Suprapubic skin (tissue), 4 donors: Measurements from ENCODE around the gene DGCR2. TPM values are rescaled to one million over a fixed set of nuclear protein-coding genes. Genes with fewer than 3 reads are reported as not detected.
"Not testable (repeated sequence)": the region's sequence is repeated elsewhere in the genome, so short reads cannot be mapped to it uniquely, and the experiment has no call there.

Experiments used
- DNase-seq, 2 donors: peaks; one replicate each; pipeline ENCODE4 v3.0.0-alpha.2; 2019; ENCODE audit warnings: low spot score in 2 of 2
- H3K27ac ChIP-seq: fragments of 200-600 bp; sonication (generic); one replicate; pipeline ENCODE4 v1.5.1; 2019
- H3K27me3 ChIP-seq: fragments of 200-600 bp; sonication (generic); one replicate; pipeline ENCODE4 v1.5.1; 2019
- H3K36me3 ChIP-seq: fragments of 200-600 bp; sonication (generic); one replicate; pipeline ENCODE4 v1.5.1; 2019
- H3K4me1 ChIP-seq: fragments of 200-600 bp; sonication (generic); one replicate; pipeline ENCODE4 v1.5.1; 2019
- H3K4me3 ChIP-seq: fragments of 200-600 bp; sonication (generic); one replicate; pipeline ENCODE4 v1.5.1; 2019; ENCODE audit warnings: mild to moderate bottlenecking
- H3K9me3 ChIP-seq: fragments of 200-600 bp; sonication (generic); one replicate; pipeline ENCODE4 v1.5.1; 2019
- WGBS: methylation state at CpG from one replicate; pipeline ENCODE4 v1.1.5; 2018; 5-methylcytosine and 5-hydroxymethylcytosine counted together
- total RNA-seq, 4 donors: library from RNA; depleted of rRNA; stranded (reverse); fragments of >200 nt; gene quantifications; one replicate each; pipeline ENCODE4 v1.1.0, GENCODE V29; 2016

The DGCR2 gene
- total RNA-seq, 4 donors from 2014 or later: 115 to 172 (median 130) TPM

DNA sequence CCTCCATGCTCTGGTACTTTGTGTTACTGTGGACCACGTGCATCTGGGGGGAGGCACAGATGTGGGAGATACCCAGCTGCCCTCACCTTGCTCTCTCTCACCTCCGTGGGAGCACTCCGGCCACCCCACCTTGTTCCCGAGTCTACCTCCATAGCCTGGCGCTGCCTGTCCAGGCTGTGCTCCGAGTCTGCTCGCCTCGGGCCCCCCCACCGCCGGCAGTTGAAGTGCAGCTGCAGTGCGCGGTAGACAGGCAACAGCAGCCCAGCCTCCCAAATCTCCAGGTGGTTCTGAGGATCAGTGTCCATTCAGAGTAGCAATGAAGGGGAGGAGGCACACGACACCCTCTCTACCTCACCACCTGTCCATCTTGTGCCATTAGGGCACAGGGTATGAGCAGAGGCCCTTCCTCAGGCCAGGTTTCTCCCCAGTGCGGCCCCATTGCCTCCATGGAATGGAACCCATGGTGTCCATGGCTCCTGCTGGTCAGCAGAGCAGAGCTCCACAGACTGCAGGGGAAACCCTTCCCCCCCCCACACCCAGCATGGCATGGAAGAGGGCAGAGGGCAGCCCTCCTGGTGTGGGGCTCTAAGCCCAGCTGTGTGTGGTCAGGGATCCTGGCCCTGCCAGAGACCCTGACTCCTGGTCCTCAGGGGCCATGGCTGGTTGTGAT, 89.2 kb downstream of the DGCR2 start:
- H3K27ac ChIP-seq, H3K4me1 ChIP-seq, H3K36me3 ChIP-seq, H3K9me3 ChIP-seq, H3K4me3 ChIP-seq: not testable (repeated sequence)
- DNase-seq: peak; percentile 52 to 56
- H3K27me3 ChIP-seq: peaks cover 27% of the 10 kb centered on the region
- 66% methylated on average over 11 of the region's 14 CpGs for WGBS

DNA sequence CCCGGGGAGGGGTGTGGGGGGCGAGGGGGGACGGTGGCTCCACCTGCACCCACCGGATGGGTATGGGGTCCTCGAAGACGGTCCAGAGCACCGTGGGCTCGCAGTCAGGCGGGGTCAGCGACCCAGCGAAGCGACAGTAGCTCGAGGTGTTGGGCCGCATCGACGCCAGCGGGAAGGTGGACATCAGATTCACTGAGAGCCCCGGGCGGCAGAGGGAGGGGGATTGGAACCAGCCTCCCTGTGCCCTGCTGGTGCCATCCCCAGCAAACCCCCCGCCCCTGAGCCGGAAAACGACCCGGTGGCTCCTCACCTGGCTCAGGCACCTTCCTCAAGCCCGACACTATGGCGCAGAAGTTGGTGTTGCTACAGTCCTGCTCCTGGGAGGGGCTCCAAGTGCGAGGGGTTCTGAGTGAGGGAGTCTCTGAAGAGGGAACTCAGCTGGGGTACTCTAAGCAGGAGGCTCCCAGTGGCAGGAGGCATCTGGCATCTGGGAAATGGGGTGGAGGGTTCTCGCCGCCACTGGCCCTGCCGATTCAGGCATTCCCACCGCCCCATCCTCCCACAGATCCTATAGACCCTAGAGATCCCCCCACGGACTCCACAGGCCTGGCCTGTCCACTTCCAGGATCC, 89.9 kb downstream of the DGCR2 start:
- not testable (repeated sequence) for H3K4me3 ChIP-seq, H3K9me3 ChIP-seq, H3K27ac ChIP-seq, H3K4me1 ChIP-seq, H3K36me3 ChIP-seq
- peak; percentile 31 to 46 for DNase-seq
- H3K27me3 ChIP-seq: peaks cover 33% of the 10 kb centered on the region
- 90% methylated on average over 4 of the region's 31 CpGs for WGBS

DNA sequence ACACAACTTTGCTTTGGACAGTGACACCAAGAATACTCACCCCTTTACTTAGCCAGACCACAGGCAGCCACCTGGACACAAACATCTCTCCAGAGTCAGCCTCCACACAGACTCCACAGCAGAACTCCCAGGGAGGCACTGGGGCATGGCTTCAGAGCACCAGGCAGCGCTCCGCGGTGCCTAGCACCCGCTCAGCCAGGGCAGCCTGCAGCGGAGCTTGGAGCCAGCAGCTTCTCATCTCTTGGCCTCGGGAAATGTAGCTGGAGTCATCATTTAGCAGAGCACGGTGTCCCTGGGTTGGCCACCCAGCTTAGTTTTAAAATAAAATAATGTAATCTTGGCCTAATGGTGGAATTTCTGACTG, 91.3 kb downstream of the DGCR2 start:
- DNase-seq: peak in 1 of 2 donors; percentile 22
- no CpG with 5 or more reads among the region's 7 CpGs for WGBS
- not testable (repeated sequence) for H3K4me1 ChIP-seq

DNA sequence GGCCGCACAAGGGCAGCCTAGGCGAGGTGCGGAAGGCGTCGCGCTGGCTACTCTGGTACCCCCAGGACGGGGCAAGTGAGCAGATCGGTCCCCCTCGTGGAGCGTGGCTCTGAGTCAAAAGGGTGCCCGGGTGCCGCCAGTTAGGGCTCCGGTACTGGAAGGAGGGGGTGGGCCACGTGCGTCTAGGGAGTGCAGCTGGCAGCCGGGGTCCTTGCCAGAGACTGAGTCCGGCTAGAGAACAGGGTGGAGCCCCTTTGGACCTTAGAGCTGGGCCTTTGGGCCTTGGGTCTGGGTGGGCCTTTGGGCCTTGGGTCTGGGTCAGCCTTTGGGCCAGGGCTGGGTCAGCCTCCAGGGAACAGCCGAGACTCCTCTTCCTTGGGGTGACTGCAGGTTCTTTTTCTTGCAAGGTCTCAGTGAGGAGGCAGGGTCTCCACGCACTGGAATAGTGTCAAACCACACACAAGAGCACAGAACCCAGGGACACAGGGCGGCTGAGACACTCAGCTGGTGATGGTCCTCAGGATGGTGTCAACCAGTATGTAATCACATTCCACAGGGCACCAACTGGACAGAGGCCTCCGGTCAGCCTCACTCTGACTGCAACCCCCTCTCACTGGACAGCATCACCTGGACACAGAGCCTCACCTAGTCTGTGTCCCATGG, 91.9 kb downstream of the DGCR2 start:
- peaks cover 37% of the 10 kb centered on the region for H3K27me3 ChIP-seq
- H3K4me1 ChIP-seq, H3K9me3 ChIP-seq, H3K4me3 ChIP-seq, H3K36me3 ChIP-seq, H3K27ac ChIP-seq: not testable (repeated sequence)
- WGBS: 56% methylated on average over 8 of the region's 21 CpGs
- peak; percentile 48 to 52 for DNase-seq

More for the DNA sequence above, 91.3 kb downstream of the DGCR2 start:
- not testable (repeated sequence) for H3K27ac ChIP-seq, H3K9me3 ChIP-seq, H3K36me3 ChIP-seq, H3K4me3 ChIP-seq
- H3K27me3 ChIP-seq: peaks cover 37% of the 10 kb centered on the region

- not testable (repeated sequence) for H3K27ac ChIP-seq, H3K9me3 ChIP-seq, H3K4me3 ChIP-seq, H3K4me1 ChIP-seq, H3K36me3 ChIP-seq, DNase-seq
- H3K27me3 ChIP-seq: peaks cover 42% of the 10 kb centered on the region
- 0% methylated on average over 11 of the region's 125 CpGs for WGBS
Observed at GRCh38 chr22:19029113-19030103, 92.8 kb downstream of the DGCR2 start.

DNA sequence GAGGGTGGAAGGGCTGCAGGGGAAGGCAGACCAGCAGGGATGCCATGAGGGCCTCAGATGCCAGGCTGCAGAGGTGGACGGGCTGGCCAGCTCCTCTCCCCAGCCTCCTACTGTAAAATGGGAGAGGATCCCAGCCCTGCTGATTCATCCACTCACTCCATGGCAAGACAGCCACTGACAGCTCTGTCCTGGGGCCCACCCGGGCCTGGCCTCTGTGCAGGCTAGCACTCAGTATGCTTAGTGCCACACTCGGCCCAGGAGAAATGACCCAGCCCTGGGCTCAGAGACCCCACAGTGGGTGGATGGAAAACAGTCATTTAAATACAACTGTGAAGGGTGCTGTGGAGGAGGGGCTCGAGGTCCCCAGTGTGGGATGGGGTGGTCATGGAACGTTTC, 94.2 kb downstream of the DGCR2 start:
- H3K4me1 ChIP-seq: not testable (repeated sequence)
- 78% methylated on average over 2 of the region's 5 CpGs for WGBS

DNA sequence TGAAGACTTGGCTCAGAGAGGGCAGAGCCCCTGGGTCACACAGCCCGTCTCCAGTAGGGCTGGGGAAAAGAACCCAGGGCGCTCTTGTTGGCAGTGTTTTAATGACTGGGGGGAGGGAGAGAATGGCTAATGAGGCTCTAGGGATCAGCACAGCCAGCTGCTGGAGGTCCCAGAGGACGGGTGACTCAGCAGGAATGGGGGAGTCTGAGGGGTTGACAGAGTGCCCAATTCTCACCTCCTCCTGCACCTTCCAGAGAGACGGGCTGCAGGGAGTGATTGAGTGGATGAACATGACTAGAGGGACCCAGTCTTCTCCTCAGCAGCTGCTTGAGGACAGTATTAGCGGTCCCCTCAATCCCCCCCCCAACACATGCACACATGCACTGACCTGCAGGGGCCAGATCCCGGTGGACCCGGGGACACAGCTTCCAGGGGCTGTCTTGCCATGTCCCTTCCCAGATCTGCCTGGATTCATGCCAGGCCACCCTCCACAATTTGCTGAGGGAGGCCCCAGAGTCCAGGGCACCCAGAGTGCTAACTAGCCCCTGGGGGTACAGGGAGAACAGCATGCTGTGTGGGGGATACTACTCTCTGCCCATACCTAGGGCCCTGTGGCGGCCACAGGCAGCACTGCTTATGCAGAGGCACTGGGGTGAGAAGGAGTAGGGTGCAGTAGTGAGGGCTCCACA, 94.7 kb downstream of the DGCR2 start:
- DNase-seq: peak; percentile 53 to 56
- H3K4me3 ChIP-seq, H3K36me3 ChIP-seq, H3K9me3 ChIP-seq, H3K4me1 ChIP-seq, H3K27ac ChIP-seq: not testable (repeated sequence)
- peaks cover 50% of the 10 kb centered on the region for H3K27me3 ChIP-seq
- WGBS: 35% methylated on average over 6 of the region's 8 CpGs

More for the DNA sequence above, 94.2 kb downstream of the DGCR2 start:
- not testable (repeated sequence) for H3K27ac ChIP-seq, H3K4me3 ChIP-seq, H3K9me3 ChIP-seq, H3K36me3 ChIP-seq
- DNase-seq: peak in 1 of 2 donors; percentile 35
- peaks cover 48% of the 10 kb centered on the region for H3K27me3 ChIP-seq

GRCh38 chr22:19026080-19026479, 96.1 kb downstream of the DGCR2 start:
- H3K36me3 ChIP-seq, H3K4me1 ChIP-seq, H3K27ac ChIP-seq, DNase-seq, H3K4me3 ChIP-seq, H3K9me3 ChIP-seq: not testable (repeated sequence)
- WGBS: no CpG with 5 or more reads among the region's 11 CpGs
- H3K27me3 ChIP-seq: peaks cover 55% of the 10 kb centered on the region

DNA sequence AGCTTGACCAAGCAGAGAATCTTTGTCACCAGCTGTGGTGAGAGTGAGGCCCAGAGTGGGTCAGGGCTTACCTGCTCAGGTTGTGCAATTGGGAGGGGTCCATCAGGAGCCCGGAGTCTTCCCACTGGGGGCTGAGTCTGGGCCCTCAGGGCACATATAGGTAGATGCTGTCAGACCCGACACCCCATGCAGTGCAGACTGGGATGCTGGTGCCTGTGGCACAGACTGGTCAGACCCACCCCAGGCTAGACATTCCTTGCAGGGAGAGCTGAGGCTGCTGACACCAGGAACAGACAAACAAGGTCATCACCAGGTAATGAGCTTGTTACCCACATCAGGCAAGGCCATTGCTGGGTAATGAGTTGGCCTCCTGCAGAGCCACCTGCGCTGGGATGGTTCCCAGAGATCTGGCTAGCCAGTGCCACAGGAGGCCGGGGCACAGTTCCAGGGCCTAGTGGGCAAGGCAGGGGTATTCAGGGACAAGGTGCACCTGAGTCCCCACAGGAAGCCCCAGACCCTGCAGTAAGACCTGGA, 97.2 kb downstream of the DGCR2 start:
- not testable (repeated sequence) for DNase-seq, H3K36me3 ChIP-seq, H3K27ac ChIP-seq, H3K9me3 ChIP-seq, H3K4me1 ChIP-seq, H3K4me3 ChIP-seq
- 67% methylated on average over 1 of the region's 4 CpGs for WGBS
- peaks cover 46% of the 10 kb centered on the region for H3K27me3 ChIP-seq

- not testable (repeated sequence) for H3K9me3 ChIP-seq, DNase-seq, H3K36me3 ChIP-seq, H3K4me3 ChIP-seq, H3K4me1 ChIP-seq, H3K27ac ChIP-seq
- H3K27me3 ChIP-seq: peaks cover 38% of the 10 kb centered on the region
- 71% methylated on average over 6 of the region's 10 CpGs for WGBS
Observed at GRCh38 chr22:19023931-19024330, 98.3 kb downstream of the DGCR2 start.
